Neural cell (in vitro differentiated cells): ENCODE data around the gene PARP9. TPM values are rescaled to one million over a fixed set of nuclear protein-coding genes. Genes with fewer than 3 reads are reported as not detected.

Source experiments
- H2AFZ ChIP-seq: fragments of 200-600, 300-800 bp; sonication (generic), shearing (Covaris generic); 2 replicates; pipeline ENCODE4 v1.6.0; 2014; ENCODE audit warnings: low read depth, mild to moderate bottlenecking, antibody characterized with exemption, low read length, moderate library complexity
- H3F3A ChIP-seq: fragments of 200-600 bp; shearing (Covaris generic); 2 replicates; pipeline ENCODE4 v1.6.1; 2016; ENCODE audit warnings: mild to moderate bottlenecking, moderate library complexity, mixed read lengths, antibody characterized with exemption, low read length; ENCODE audit not compliant: insufficient read depth, poor library complexity, severe bottlenecking
- H3K27ac ChIP-seq: fragments of 200-600, 300-800 bp; sonication (generic), shearing (Covaris generic); 2 replicates; pipeline ENCODE4 v1.5.1; 2014; ENCODE audit warnings: mild to moderate bottlenecking, low read length, moderate library complexity
- H3K27me3 ChIP-seq: fragments of 300-800, 200-600 bp; sonication (generic), shearing (Covaris generic); 2 replicates; pipeline ENCODE4 v1.6.0; 2014; ENCODE audit warnings: mild to moderate bottlenecking, low read depth, low read length, moderate library complexity; ENCODE audit not compliant: insufficient read depth
- H3K36me3 ChIP-seq: fragments of 300-800, 200-600 bp; sonication (generic), shearing (Covaris generic); 2 replicates; pipeline ENCODE4 v1.5.1; 2014; ENCODE audit warnings: mild to moderate bottlenecking, antibody characterized with exemption, low read length, moderate library complexity; ENCODE audit not compliant: insufficient read depth
- H3K4me2 ChIP-seq: fragments of 300-800, 200-600 bp; sonication (generic), shearing (Covaris generic); 2 replicates; pipeline ENCODE4 v1.6.0; 2014; ENCODE audit warnings: mild to moderate bottlenecking, low read length
- H3K4me3 ChIP-seq: fragments of 300-800, 200-600 bp; sonication (generic), shearing (Covaris generic); 2 replicates; pipeline ENCODE4 v1.5.1; 2014; ENCODE audit warnings: mild to moderate bottlenecking, low read length, moderate library complexity
- H3K79me2 ChIP-seq: fragments of 200-600 bp; shearing (Covaris generic); replicated peaks from 2 replicates; pipeline ENCODE4 v1.6.0; 2014; ENCODE audit warnings: mild to moderate bottlenecking, low read length, moderate library complexity; ENCODE audit not compliant: insufficient read depth
- H3K9ac ChIP-seq: fragments of 300-800, 200-600 bp; sonication (generic), shearing (Covaris generic); 2 replicates; pipeline ENCODE4 v1.6.1; 2016; ENCODE audit warnings: mild to moderate bottlenecking, low read length, mixed read lengths
- H3K9me2 ChIP-seq: fragments of 200-600 bp; shearing (Covaris generic); 2 replicates; pipeline ENCODE4 v1.6.1; 2016; ENCODE audit warnings: mild to moderate bottlenecking, low read length, mixed read lengths; ENCODE audit not compliant: insufficient read depth
- H3K9me3 ChIP-seq: fragments of 200-600, 300-800 bp; sonication (generic), shearing (Covaris generic); 2 replicates; pipeline ENCODE4 v1.6.1; 2016; ENCODE audit warnings: mild to moderate bottlenecking, mixed run types, low read length, moderate library complexity, mixed read lengths
- H4K20me1 ChIP-seq: fragments of 200-600 bp; shearing (Covaris generic); 2 replicates; pipeline ENCODE4 v1.6.1; 2016; ENCODE audit warnings: mild to moderate bottlenecking, mixed run types; ENCODE audit not compliant: insufficient read depth
- CTCF ChIP-seq: fragments of 450-650 bp; IDR thresholded peaks from 2 replicates; pipeline ENCODE4 v1.5.1; 2014; ENCODE audit warnings: antibody characterized with exemption, mild to moderate bottlenecking, moderate library complexity; ENCODE audit not compliant: poor library complexity, severe bottlenecking
- EP300 ChIP-seq: fragments of 450-650 bp; conservative IDR thresholded peaks from 2 replicates; pipeline ENCODE4 v1.6.1; 2014; ENCODE audit warnings: antibody characterized with exemption, mild to moderate bottlenecking, moderate library complexity; ENCODE audit not compliant: poor library complexity, severe bottlenecking
- EZH2 ChIP-seq: fragments of 200-600, 300-800 bp; shearing (Covaris generic), sonication (generic); IDR thresholded peaks from 2 replicates; pipeline ENCODE4 v1.6.1; 2014; ENCODE audit warnings: antibody characterized with exemption, low read length, borderline replicate concordance, mild to moderate bottlenecking; ENCODE audit not compliant: insufficient read depth, poor library complexity, severe bottlenecking
- MXI1 ChIP-seq: fragments of 450-650 bp; conservative IDR thresholded peaks from 2 replicates; pipeline ENCODE4 v1.6.1; 2014; ENCODE audit warnings: antibody characterized with exemption, mild to moderate bottlenecking; ENCODE audit not compliant: poor library complexity, severe bottlenecking
- POLR2AphosphoS5 ChIP-seq: IDR thresholded peaks from 2 replicates; pipeline ENCODE4 v1.6.1; 2012
- RAD21 ChIP-seq: fragments of 450-650 bp; conservative IDR thresholded peaks from 2 replicates; pipeline ENCODE4 v1.6.1; 2014; ENCODE audit warnings: antibody characterized with exemption, mild to moderate bottlenecking, moderate library complexity
- REST ChIP-seq: IDR thresholded peaks from 2 replicates; pipeline ENCODE4 v1.6.1; 2012; ENCODE audit warnings: borderline replicate concordance
- SMC3 ChIP-seq: fragments of 450-650 bp; conservative IDR thresholded peaks from 2 replicates; pipeline ENCODE4 v1.6.1; 2014; ENCODE audit warnings: antibody characterized with exemption, mild to moderate bottlenecking, moderate library complexity; ENCODE audit not compliant: poor library complexity
- TAF1 ChIP-seq: IDR thresholded peaks from 2 replicates; pipeline ENCODE4 v1.6.1; 2012; ENCODE audit warnings: low read depth
- polyA plus RNA-seq: library from polyadenylated mRNA; depleted of rRNA; stranded (reverse); fragments of >200 nt; gene quantifications from 2 replicates; pipeline ENCODE4 v1.2.3, GENCODE V29; 2014

Gene PARP9
- polyA plus RNA-seq, 1 donor from 2014 or later: not detected

- no peak for TF ChIP-seq RAD21
- TF ChIP-seq POLR2AphosphoS5: no peak
- no peak for TF ChIP-seq EP300
- TF ChIP-seq MXI1: no peak
- TF ChIP-seq SMC3: no peak
- no peak for TF ChIP-seq CTCF
- TF ChIP-seq REST: no peak
- TF ChIP-seq EZH2: no peak
- no peak for TF ChIP-seq TAF1
- H3K9me2 ChIP-seq: no peaks in the 10 kb centered on the region
- H3K9ac ChIP-seq: no peak overlapping the region
- no peaks in the 10 kb centered on the region for H3K9me3 ChIP-seq
- H3K4me3 ChIP-seq: no peak overlapping the region
- no peaks in the 10 kb centered on the region for H3K27me3 ChIP-seq
- no peaks in the 10 kb centered on the region for H3F3A ChIP-seq
- no peaks in the 10 kb centered on the region for H3K36me3 ChIP-seq
- H3K27ac ChIP-seq: no peak overlapping the region
- no peak overlapping the region for H2AFZ ChIP-seq
- H4K20me1 ChIP-seq: no peaks in the 10 kb centered on the region
- no peak overlapping the region for H3K4me2 ChIP-seq
- no peaks in the 10 kb centered on the region for H3K79me2 ChIP-seq
Measured at GRCh38 chr3:122606330-122606729, 42.2 kb upstream of the PARP9 start.

- no peak overlapping the region for H3K9ac ChIP-seq
- no peak overlapping the region for H3K4me2 ChIP-seq
- H2AFZ ChIP-seq: no peak overlapping the region
- H3K9me3 ChIP-seq: no peaks in the 10 kb centered on the region
- no peaks in the 10 kb centered on the region for H3K9me2 ChIP-seq
- H3K27me3 ChIP-seq: no peaks in the 10 kb centered on the region
- H3K36me3 ChIP-seq: no peaks in the 10 kb centered on the region
- no peak overlapping the region for H3K4me3 ChIP-seq
- H4K20me1 ChIP-seq: no peaks in the 10 kb centered on the region
- H3K79me2 ChIP-seq: no peaks in the 10 kb centered on the region
- TF ChIP-seq MXI1 (no peak), EZH2 (no peak), RAD21 (no peak), POLR2AphosphoS5 (no peak), SMC3 (no peak), TAF1 (no peak), REST (no peak), CTCF (no peak), EP300 (no peak)
- no peaks in the 10 kb centered on the region for H3F3A ChIP-seq
- H3K27ac ChIP-seq: no peak overlapping the region
Measured at GRCh38 chr3:122603056-122603455, 39.0 kb upstream of the PARP9 start.
